IPS-15b (cell line): ENCODE data around the gene BCL2A1.
"Not testable (repeated sequence)": the region's sequence is repeated elsewhere in the genome, so short reads cannot be mapped to it uniquely, and the experiment has no call there.

Experiments used
- H3K27me3 ChIP-seq: one replicate; pipeline ENCODE4 v1.6.1; 2013; ENCODE audit warnings: low read length; ENCODE audit not compliant: control insufficient read depth, insufficient read depth
- H3K36me3 ChIP-seq: one replicate; pipeline ENCODE4 v1.6.1; 2013; ENCODE audit warnings: low read length; ENCODE audit not compliant: control insufficient read depth, insufficient read depth
- H3K4me1 ChIP-seq: one replicate; pipeline ENCODE4 v1.6.1; 2013; ENCODE audit warnings: mild to moderate bottlenecking, low read length; ENCODE audit not compliant: control insufficient read depth, insufficient read depth
- H3K4me3 ChIP-seq: one replicate; pipeline ENCODE4 v1.5.1; 2013; ENCODE audit warnings: low read depth, low read length
- H3K9ac ChIP-seq: one replicate; pipeline ENCODE4 v1.6.1; 2013; ENCODE audit warnings: low read depth, mild to moderate bottlenecking, low read length
- H3K9me3 ChIP-seq: one replicate; pipeline ENCODE4 v1.6.1; 2013; ENCODE audit warnings: mild to moderate bottlenecking, low read length; ENCODE audit not compliant: control insufficient read depth, insufficient read depth

The BCL2A1 gene

GRCh38 chr15:79916502-79917132 lies 54.4 kb downstream of the BCL2A1 start:
- Histone ChIP-seq H3K36me3 (peaks cover 17% of the 10 kb centered on the region), H3K9ac (no peak overlapping the region), H3K27me3 (no peaks in the 10 kb centered on the region), H3K4me1 (no peaks in the 10 kb centered on the region), H3K9me3 (peaks cover 23% of the 10 kb centered on the region), H3K4me3 (no peak overlapping the region)

DNA sequence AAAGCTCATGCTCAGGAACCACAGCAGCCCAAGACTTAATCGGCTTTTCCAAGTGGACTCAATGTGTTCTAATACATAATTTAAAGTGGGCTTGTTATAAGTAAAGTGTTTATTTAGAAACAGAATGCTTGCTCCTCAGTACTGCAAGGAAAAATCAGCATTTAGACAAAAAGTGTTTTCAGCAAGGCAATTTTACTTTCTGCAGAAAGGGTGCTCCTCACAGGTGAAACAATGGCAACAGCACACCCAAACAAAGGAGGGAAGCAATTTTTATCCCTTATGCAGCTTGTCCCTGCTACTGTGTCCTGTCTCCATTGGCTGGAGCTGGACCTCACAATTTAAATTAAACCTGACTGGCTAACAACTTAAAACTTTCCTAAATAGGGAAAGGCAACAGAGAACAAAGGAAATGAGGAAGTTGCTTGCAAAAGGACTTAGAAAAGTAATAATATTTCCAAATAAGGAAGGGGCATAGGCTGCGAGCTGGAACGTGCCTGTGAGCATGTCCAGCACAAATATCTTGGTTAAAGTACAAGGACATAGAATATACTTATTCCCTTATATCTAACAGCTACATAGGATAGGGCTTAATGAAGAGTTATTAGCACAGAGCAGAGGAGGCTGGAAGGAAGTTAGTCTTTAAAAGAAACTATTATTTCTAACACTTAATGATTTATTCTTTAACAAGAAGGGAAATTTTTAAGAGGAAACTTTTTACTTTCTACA lies 55.1 kb downstream of the BCL2A1 start:
- not testable (repeated sequence) for H3K4me3 ChIP-seq, H3K27me3 ChIP-seq, H3K4me1 ChIP-seq, H3K9ac ChIP-seq
- Histone ChIP-seq H3K36me3 (peaks cover 12% of the 10 kb centered on the region), H3K9me3 (peaks cover 19% of the 10 kb centered on the region)

DNA sequence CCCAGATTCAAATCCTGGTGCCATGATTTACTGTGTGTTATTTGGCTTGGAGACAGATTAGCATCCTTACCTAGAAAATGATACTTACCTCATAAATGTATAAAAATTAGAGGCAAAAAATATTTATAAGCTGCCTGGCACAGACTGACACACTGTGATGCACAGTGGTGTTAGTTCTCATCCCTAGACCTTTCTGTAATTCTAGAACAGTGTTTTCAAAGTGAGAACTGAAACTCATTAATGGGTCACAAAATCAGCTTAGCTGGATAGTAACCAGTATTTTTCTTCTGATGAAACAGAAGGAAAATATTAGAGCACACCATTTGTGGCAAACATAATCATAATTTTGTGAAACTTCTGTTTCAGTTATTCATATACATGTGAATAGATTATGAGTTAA lies 56.3 kb downstream of the BCL2A1 start:
- peaks cover 10% of the 10 kb centered on the region for H3K36me3 ChIP-seq
- no peaks in the 10 kb centered on the region for H3K27me3 ChIP-seq
- H3K9ac ChIP-seq = no peak overlapping the region
- H3K4me3 ChIP-seq = no peak overlapping the region
- no peaks in the 10 kb centered on the region for H3K4me1 ChIP-seq
- peaks cover 17% of the 10 kb centered on the region for H3K9me3 ChIP-seq
